SU-DHL-6 (cell line): ENCODE results near the gene MAP7.

ENCODE experiments used
- CTCF ChIP-seq: fragments of 200-600 bp; sonication (generic); IDR thresholded peaks from one replicate; pipeline ENCODE4 v1.5.1; 2017; ENCODE audit warnings: antibody characterized with exemption, mild to moderate bottlenecking, low read length, moderate library complexity; ENCODE audit not compliant: insufficient read depth, poor library complexity, severe bottlenecking
- EZH2phosphoT487 ChIP-seq: fragments of 200-600 bp; sonication (generic), shearing (Covaris generic); conservative IDR thresholded peaks from 2 replicates; pipeline ENCODE4 v1.6.1; 2018; ENCODE audit warnings: mild to moderate bottlenecking, antibody characterized with exemption, low read length, moderate library complexity, mixed read lengths

DNA sequence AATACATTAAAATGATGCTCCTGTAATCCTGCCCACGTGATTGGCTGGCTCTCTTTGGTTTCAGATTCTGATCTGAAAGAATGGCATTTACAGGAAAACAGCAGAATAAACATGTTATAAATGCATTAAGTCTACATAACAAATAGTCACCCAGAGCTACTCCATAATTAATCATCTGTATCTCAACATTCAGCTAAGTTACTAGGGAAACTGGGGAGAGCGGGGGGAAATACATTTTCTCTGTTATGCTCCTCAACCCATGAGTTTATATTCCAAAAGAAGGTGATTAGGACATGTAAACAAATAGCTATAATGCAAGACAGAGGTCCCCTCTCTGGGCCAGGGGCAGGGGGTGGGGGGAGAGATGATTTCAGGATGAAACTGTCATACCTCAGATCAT, 58.5 kb downstream of the MAP7 start:
- TF ChIP-seq CTCF (no peak), EZH2phosphoT487 (no peak)
